ENCODE data around the gene FBN1.

The FBN1 gene

GRCh38 chr15:48604567-48604966 lies 40.9 kb downstream of the FBN1 start (continued):
- TF ChIP-seq CSRNP3 (CRISPR knock-in tag; IDR thresholded peaks at IDR 0.05) (no peak), BACH2 (CRISPR knock-in tag; IDR thresholded peaks at IDR 0.05; ENCODE audit: borderline replicate concordance) (no peak)

GRCh38 chr15:48603922-48604321 lies 41.6 kb downstream of the FBN1 start:
- ATAC-seq: peak; percentile 27; the same call in 2 of the 3 replicates
- TF ChIP-seq ZNF8 (CRISPR knock-in tag; IDR thresholded peaks at IDR 0.05) (no peak), SNAI2 (CRISPR knock-in tag; IDR thresholded peaks at IDR 0.05) (no peak), TCF4 (CRISPR knock-in tag; IDR thresholded peaks at IDR 0.05; ENCODE audit: borderline replicate concordance) (no peak), RARB (CRISPR knock-in tag; IDR thresholded peaks at IDR 0.05) (no peak), ZNF565 (CRISPR knock-in tag; conservative IDR thresholded peaks at IDR 0.05; ENCODE audit: low read depth) (no peak), ZC3H10 (CRISPR knock-in tag; IDR thresholded peaks at IDR 0.05) (no peak), POU6F1 (CRISPR knock-in tag; IDR thresholded peaks at IDR 0.05; ENCODE audit: borderline replicate concordance, low read depth) (no peak), ESRRG (CRISPR knock-in tag; IDR thresholded peaks at IDR 0.05) (no peak), PPARA (CRISPR knock-in tag; IDR thresholded peaks at IDR 0.05; ENCODE audit: borderline replicate concordance) (no peak)

DNA sequence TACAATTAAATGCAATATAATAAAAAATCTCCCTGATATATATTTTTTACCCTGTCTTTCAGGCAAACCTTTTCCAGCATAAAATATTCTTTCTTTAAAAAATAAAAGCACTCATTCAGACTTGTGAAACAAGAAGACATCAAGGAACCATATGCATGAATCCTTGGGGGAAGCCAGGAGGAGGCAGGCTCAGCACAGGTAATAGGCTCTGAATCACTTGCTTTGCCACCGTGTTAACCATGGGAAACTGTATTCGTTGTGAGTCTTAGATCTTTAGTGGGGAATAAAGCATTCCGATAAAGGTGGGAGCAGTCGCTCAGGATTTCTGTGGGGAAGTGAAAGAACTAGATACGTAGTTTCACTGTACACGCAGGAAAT lies 42.4 kb downstream of the FBN1 start:
- ATAC-seq: peak; percentile 45
- TF ChIP-seq ZFP3 (CRISPR knock-in tag; IDR thresholded peaks at IDR 0.05) (no peak), GLIS3 (CRISPR knock-in tag; IDR thresholded peaks at IDR 0.05) (no peak), SNAI2 (CRISPR knock-in tag; IDR thresholded peaks at IDR 0.05) (no peak), CSDC2 (CRISPR knock-in tag; IDR thresholded peaks at IDR 0.05) (no peak), ZFP30 (CRISPR knock-in tag; IDR thresholded peaks at IDR 0.05) (no peak), ESRRG (CRISPR knock-in tag; IDR thresholded peaks at IDR 0.05) (no peak), ZNF70 (CRISPR knock-in tag; IDR thresholded peaks at IDR 0.05) (no peak), ZNF8 (CRISPR knock-in tag; IDR thresholded peaks at IDR 0.05) (no peak), ARNTL (CRISPR knock-in tag; IDR thresholded peaks at IDR 0.05; ENCODE audit: borderline replicate concordance, low read depth) (no peak), BACH2 (CRISPR knock-in tag; IDR thresholded peaks at IDR 0.05; ENCODE audit: borderline replicate concordance) (no peak), CSRNP3 (CRISPR knock-in tag; IDR thresholded peaks at IDR 0.05) (no peak), PATZ1 (CRISPR knock-in tag; IDR thresholded peaks at IDR 0.05; ENCODE audit: borderline replicate concordance) (no peak), POU6F1 (CRISPR knock-in tag; IDR thresholded peaks at IDR 0.05; ENCODE audit: borderline replicate concordance, low read depth) (no peak), ZC3H10 (CRISPR knock-in tag; IDR thresholded peaks at IDR 0.05) (no peak), TCF4 (CRISPR knock-in tag; IDR thresholded peaks at IDR 0.05; ENCODE audit: borderline replicate concordance) (no peak)
- TF ChIP-seq, protein P1, sequence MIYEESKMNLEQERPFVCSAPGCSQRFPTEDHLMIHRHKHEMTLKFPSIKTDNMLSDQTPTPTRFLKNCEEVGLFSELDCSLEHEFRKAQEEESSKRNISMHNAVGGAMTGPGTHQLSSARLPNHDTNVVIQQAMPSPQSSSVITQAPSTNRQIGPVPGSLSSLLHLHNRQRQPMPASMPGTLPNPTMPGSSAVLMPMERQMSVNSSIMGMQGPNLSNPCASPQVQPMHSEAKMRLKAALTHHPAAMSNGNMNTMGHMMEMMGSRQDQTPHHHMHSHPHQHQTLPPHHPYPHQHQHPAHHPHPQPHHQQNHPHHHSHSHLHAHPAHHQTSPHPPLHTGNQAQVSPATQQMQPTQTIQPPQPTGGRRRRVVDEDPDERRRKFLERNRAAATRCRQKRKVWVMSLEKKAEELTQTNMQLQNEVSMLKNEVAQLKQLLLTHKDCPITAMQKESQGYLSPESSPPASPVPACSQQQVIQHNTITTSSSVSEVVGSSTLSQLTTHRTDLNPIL (CRISPR knock-in tag; IDR thresholded peaks at IDR 0.05; ENCODE audit: low read depth): no peak
- TF ChIP-seq, protein P2, sequence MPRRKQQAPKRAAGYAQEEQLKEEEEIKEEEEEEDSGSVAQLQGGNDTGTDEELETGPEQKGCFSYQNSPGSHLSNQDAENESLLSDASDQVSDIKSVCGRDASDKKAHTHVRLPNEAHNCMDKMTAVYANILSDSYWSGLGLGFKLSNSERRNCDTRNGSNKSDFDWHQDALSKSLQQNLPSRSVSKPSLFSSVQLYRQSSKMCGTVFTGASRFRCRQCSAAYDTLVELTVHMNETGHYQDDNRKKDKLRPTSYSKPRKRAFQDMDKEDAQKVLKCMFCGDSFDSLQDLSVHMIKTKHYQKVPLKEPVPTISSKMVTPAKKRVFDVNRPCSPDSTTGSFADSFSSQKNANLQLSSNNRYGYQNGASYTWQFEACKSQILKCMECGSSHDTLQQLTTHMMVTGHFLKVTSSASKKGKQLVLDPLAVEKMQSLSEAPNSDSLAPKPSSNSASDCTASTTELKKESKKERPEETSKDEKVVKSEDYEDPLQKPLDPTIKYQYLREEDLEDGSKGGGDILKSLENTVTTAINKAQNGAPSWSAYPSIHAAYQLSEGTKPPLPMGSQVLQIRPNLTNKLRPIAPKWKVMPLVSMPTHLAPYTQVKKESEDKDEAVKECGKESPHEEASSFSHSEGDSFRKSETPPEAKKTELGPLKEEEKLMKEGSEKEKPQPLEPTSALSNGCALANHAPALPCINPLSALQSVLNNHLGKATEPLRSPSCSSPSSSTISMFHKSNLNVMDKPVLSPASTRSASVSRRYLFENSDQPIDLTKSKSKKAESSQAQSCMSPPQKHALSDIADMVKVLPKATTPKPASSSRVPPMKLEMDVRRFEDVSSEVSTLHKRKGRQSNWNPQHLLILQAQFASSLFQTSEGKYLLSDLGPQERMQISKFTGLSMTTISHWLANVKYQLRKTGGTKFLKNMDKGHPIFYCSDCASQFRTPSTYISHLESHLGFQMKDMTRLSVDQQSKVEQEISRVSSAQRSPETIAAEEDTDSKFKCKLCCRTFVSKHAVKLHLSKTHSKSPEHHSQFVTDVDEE (CRISPR knock-in tag; IDR thresholded peaks at IDR 0.05): no peak
